Ammon's horn (tissue), 1 donor: Measurements from ENCODE around the gene KCNQ1.

Experiments
- DNase-seq: peaks from one replicate; pipeline ENCODE4 v3.0.0-alpha.2; 2016; ENCODE audit warnings: low spot score

The KCNQ1 gene

DNA sequence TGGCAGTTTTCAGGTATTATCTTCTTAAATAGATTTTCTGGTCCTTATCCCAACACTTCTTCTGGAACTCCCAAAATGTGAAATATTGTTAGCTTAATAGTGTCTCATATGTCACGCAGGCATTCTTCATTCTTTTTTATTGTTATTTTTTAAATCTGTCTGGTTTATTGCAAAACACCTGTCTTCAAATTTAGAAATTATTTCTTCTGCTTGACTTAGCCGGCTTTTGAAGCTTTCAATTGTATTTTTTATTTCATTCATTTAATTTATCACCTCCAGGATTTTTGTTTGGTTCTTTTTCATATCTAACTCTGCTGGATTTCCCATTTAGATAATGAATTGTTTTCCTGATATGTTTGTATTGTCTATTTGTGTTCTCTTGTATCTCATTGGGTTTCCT is 205.0 kb downstream of the KCNQ1 start:
- no peak for DNase-seq

DNA sequence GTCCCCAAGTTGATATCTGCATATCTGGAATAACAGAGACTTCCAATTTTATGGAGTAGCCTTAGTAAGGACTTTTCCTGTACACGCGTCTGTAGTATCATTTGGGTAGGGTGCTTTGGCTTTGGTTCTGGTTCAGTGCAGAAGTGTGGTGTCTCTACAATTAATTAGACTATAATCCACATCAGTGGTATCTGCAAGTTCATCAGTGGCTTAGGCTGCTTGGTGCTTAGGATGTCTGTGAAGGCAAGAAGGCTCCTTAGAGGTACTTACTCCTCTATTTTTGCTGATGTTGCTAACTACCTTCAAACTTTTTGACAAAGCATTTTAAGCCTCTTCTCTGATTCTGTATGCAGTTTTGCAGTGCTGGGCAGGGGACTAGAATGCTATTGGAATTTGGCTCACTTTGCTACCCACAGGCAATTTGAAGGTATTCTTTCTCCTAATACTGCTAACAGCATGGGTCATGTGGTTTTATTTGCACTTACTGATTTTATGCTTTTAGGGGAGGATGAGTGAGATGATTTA is 205.6 kb downstream of the KCNQ1 start:
- DNase-seq, result no peak

DNA sequence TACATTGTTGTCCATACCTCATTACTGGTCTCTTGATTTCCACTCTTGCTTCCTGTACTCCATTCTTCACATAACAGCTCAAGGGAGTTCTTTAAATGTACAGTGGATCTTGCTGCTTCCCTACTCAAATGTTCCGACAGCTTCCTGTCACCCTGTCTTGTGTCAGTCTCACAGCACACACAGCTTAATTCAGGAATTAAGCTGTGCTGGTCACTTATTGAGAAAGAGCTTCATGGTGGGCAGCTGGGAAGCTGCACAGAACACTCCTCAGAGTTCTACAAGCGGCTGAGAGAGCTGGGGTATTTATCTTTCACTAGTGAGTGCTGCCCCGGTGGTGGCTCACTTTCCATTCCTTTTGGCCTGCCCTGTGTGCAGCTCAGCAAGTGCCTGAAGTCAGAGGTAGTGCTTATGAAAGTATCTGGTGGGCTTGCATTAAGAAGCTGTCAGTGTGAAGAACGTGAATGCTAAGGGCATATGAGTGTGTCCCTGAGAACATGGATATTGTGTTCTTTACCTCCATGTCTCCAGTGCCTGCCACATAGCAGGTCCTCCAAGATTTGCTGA is 206.3 kb downstream of the KCNQ1 start:
- DNase-seq, result no peak

DNA sequence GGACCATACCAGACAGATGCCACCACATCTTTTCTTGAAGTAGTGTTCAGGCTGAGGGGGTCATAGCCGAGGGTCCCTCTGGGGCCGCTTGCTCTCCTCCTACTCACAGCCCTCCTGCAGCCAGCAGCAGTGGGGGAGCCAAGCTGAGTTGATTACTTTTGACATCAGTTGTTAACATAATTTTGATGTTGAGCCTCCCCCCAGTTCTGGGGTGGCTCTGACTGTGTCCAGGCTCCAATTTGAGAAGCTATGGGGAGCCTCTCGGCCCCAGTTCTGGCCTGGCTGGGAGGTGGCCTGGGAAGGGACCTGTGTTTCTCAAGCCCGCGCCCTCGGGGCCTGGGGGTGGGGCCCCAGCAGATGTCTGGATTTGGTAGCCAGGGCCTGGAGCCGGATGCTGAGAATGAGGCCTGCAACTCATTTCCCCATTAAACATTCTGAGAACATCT is 207.0 kb downstream of the KCNQ1 start:
- DNase-seq, result no peak

DNA sequence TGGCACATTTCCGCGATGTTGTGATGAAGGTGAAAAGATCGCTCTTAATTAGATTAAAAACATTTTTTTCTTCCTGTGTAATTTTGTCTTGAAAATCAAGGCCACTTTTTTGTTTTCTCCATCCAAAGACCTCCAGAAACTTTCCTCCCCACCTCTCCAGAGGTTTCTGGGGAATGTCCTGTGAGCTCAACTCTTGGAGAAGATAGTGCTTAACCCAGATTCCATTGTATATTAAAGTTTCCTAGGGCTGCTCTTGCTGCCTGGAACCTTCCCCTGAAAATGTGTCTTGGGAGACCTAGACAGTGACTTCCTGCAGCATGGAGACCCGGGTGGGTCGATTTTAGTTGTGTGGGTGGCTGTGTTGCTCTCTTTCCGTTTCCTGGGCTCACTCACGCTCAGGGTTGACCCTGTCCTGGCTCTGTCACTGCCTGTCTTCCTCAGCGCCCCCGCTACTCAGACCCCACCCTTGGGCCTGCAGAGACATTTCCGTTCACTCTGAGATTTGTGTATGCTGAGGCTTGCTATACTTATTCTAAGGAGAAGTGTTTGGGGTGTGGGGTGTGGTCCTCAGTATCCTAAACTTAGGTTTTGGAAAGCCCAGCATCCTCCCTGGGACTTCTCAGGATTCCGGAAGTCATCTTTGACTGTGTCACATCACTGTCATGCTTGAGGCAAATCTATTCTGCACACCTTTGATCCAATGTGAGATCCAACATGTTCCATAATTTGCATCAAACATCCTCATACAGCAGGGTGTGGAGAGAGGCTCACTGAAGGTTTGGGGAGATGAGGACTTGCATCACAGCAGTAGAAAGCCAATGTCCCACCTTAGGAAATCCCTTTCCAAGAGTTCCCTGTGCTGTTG is 207.8 kb downstream of the KCNQ1 start:
- DNase-seq, result no peak

DNA sequence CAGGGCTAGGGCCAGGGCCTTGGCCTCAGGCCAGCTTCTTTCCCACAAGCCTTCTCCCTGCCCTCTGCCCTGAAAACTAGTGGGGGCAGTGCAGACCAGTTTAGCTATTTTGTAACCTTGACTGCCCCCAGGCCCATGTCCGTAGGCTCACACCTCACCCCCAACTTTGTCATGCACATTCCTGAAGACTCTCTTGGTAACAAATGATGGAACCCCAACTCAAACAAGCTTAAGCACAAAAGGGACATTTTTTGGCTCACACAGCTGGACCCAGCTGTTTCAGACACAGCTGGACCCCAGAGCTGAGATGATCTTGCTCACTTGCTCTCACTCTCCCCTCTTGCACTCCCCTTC is 208.4 kb downstream of the KCNQ1 start:
- DNase-seq, result no peak

DNA sequence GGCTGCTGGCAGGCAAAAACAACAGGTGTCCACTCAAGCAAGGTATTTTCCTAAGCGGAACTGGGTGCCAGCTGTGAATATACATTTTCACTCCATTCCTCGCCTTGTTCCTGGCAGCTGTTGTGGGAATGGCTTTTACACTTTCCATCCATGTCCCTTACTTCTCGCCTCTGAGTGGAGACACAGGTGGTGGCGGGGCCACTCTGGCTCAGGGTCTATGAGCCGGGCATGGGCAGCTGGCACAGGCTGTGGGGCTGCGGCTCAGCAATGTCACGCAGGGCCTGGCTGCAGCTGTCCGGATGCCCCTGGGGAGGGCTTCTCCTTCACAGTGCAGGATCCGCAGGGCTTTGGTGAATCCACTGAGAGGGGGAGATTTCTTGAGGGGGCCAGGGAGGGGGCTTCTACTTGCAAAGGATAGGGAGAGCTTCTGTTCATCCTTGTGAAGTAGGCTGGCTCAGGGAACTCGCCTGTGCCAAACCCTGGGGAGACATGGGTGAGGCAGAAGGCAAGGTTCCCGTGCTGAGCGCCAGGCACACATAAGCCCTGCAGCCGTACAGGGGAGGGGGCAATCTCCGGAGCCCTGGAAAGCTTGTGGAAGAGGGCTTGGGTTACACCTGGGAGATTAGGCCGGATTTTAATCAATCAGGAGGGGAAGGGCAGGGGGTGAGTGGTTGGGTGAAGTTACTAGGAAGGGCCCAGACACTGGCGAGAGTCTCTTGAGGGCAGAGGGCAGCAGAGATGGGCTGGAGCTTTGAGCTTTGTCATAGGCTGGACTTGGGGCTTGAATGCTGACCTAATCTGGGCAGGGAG is 209.3 kb downstream of the KCNQ1 start:
- no peak for DNase-seq

DNA sequence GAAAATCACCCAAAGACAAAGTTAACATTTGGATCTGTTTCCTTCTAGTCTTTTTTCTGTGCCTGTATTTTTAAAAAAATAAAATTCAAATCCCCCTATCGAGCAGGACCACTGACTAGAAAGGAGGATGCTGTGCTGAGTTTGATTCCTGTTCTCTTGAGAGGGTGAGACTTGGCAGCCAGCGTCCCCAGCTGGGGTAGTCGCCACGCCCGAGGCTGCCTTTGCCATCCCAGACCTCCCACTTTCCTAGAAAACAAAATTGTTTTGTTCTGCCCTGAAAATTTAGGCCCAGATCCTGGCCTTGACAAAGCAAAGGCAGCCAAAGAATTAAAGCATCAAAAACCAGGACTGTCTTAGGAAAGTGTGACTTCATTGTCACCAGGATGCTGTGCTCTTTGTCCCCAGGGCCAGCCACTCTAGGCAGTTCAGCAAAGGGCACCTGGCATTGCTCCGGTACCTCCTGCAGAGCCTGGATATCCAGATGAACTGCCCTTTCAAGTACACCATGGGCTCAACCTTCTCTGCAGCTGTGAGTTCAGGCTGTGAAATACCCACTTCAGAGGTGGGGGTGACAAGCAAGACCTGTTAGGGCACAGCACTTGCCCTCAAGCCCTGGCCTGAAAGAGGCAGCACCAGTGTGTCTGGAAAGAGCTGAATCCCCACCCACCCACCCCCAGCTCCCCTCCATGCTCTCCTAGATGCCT is 210.4 kb downstream of the KCNQ1 start:
- DNase-seq, result no peak

DNA sequence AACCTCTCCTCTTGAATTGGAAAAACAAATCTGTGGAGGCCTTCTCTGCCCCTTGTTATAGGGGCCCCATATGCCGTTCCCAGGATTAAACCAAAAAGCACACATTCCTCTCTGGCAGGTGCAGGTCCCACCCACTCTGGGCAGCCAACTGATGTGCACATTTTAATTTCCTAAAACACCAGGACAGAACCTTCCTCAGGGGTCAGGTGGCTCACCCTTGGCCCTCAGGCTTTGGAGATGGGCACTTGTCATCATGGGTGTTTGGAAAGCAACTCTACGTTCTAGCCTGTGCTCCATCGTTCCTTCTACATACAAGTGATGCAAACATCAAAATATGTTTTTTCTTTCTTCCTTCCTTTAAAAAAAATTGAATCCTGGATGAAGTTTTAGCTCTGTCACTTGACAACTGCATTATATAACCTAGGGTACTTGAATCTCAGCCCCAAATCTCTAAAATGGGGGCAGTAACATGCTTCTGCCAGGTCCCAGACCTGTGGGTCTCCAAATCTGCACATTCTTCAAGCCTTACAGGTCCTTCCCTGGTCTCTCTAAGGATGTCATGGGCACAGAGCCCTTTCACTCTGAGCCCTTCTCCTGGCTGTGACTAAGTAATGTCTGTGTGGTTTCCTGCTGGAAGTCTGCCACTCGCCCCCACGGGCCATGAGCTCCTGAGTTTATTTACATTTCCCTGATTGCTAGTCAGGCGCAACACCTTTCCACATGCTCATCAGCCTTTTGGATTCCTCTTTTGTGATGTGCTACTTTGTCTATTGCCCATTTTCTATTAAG is 211.2 kb downstream of the KCNQ1 start:
- no peak for DNase-seq

DNA sequence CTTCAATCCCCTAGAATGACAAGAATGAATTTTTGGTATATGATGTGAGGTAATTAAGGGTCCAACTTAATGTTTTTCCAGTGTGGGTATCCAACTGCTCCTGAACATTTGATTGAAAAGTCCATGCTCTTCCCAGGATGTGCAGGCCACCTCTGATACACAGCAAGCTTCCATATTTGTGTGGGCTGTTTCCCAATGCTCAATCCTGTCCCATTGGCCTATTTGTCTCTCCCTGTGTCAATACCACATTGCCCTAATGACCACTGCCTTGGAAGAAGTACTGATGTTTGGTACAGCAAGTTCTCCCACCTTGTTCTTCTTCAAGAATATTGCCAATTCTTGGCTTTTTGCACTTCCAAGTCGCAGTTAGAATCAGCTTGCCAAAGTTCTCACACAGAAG is 212.1 kb downstream of the KCNQ1 start:
- DNase-seq, result no peak

DNA sequence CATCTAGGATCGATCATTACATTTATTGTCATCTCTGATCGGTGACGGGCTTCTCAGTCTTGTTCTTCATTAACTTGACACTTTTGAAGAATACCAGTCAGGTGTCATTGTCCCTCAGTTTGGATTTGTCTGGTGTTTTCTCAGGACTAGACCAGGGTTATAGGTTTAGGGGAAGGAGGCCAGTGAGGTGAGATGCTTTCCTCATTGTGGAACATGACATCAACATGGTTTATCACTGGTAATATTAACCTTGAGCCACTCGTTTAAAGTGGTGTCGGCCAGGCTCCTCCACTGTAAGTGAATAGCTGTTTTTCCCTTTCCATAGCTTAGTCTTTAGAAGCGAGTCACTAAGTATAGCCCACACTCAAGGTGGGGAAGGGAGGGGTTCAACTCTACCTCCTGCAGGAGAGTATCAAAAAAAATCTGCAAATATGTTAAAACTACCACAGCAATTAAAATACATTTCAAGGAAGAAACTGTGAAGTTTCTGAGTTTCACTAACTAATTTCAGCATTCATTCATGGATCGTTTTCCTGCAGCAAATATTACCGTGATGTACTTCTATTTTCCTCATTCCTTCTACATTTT is 213.0 kb downstream of the KCNQ1 start:
- no peak for DNase-seq

DNA sequence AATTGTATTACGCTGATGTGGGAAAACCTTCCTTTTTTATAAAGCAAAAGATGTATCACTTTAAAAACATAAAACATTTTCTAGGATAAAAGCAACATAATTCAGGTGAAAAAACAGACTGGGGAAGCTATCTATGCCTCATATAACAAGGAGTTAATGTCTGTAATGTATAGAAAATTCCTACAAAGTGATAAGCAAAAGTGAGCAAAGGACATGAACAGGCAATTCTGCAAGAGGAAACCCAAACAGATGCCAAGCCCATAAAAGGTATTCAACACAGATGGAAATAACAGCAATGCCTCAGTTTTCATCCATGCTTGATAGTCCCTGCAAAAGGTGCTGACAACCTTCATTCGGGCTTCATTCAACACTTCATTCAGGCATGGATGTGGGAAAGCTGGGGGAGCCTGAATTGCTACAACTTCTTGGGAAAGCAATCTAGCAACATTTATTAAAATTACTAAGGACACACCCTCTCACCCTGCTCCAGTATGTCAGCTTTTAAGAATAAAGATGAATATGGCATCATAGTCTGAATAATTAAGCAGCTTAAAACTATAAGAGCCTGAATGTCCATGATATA is 215.6 kb downstream of the KCNQ1 start:
- DNase-seq, result no peak

DNA sequence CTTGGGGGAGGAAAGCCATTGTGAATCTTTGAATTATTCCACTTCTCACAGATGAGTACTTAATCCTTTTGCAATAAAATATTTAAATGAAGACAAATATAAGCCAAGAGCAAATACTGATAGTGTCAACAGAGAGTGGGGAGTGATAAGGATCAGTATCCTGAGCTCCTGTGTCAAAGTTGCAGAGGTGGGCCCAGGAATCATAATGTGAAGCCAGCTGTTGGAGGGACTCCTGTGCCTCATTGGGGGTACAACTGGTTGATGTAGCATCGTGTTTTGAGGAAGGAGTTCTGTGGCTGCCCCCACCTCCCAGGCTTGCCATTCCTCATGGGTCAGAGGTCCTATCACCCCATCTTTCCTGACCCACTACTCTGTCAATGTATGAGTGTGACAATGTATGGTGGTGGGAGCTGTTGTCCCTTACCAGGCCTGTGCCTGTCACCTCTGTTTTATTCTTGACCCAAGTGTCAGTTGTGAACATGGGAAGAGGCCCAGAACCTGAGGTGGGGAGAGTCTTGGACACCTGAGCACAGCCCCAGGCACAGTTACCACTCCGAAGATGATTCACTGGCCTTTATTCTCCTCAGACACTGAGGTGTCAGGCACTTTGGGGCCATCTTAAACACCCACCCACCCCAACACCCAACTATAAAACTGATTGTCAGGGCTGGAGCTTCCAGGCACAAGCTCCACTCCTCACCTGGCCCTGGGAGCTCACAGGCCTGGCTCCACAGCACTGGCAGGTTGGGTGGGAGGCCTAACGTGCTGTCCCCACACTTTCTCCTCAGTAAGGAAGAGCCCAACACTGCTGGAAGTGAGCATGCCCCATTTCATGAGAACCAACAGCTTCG is 216.6 kb downstream of the KCNQ1 start:
- DNase-seq, result no peak

DNA sequence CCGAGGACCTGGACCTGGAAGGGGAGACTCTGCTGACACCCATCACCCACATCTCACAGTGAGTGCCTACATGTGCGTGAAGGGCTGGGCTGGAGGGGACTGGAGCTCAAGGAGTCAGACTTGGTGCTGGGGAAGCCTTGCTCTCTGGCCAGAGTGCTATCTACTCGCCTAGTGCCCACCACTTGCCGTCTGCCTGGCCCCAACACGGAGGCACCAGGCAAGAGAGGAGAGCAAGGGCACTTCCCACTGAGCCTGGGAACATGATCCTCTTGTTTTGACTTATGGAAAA is 217.2 kb downstream of the KCNQ1 start:
- DNase-seq, result no peak

DNA sequence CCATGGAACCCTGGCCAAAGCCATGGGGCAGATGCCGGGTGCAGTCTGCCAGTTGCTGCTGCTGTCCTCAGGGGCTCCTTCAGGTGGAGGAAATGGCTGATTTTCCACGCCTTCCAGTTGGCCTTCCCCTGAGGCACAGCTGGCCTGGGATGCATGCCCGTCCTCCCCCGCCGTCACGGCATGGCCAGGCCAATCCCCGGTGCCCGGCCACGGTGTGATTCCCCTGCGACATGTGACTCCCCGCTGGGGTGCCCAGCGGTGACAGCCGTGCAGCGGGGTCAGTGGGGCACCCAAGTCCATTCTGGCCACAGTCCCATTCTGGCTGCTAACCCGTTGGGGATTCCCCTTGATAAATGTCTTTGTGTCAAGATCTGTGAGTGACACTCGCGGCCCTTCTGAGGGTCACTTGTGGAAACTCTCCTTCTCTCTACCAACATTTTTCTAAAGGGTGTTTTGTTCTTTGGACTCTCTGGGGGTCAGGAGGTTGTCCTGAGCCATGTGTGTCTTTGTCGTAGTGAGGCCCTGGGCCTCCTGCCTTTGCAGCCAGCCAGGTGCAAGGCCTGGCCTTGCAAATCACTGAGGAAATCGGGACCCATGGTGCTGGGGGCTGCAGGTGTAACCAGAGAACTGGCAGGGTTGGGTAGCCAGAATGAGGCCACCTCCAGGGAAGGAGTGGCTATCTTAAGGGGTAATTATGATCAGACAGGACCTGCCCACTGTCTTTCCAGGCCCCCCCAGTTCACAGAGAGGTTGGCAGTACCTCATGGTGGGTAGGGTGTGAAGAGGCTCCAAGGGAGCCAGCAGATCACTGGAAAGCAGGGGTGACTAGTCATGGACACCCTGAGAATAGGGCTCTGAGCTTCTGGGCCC is 217.9 kb downstream of the KCNQ1 start:
- no peak for DNase-seq

DNA sequence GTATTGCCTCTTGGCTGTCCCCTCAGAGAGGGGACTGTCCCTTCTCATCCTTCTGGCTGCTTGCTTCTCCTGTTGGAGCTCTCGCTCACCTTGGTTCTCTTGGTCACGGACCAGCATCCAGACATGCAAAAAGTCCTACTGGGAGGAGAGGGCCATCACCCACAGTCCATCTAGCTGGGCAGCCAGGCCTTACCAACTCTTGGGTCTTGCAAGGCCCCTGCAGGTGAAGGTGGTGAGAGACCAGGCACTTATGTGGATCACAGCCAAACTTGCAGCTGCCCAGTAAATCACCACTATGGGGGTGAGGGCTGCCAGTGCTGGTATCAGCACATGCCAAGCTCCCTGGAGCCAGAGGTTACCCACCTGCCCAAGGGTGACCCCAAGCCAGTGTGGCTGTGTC is 218.7 kb downstream of the KCNQ1 start:
- DNase-seq, result no peak

DNA sequence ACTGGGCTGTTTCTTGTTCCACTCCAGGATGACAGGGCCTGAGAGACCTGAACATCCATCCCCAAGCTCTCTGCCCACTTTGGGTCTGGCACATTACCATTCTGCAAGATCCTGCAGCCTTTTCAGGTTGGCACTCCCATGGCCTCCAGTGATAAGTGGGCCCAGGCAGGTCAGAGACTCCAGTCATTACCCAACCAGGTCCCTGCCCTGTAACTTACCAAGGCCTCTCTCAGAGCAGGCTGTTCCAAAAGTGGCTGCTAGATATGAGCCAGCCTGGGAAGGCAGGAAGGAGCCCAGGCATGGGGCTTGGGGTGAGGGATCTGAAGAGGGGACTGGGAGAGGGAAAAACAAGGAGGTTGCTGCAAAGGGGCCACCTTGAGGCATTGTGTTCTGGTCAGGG is 219.1 kb downstream of the KCNQ1 start:
- DNase-seq, result no peak

DNA sequence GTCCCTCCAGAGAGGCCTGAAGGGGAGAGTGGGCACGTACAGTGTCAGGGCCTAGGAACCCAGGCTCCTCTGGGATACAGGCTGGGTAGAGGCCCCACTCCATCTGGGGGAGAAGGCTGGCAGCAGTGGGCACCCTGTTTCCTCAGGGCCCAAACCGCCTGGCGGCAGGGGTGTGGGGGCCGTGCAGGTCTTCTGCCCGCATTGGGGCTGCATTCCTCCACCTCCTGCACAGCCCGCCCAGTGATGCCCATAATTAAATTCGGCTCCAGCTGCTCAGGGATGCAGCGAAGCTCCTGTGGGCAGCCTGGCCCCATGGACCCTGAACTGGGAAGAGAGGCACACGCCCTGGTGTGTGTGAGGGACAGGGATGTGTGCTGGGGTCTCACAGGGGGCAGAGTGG is 219.6 kb downstream of the KCNQ1 start:
- no peak for DNase-seq
